ENCODE measurements around the gene PANK3.

The PANK3 gene

GRCh38 chr5:168608821-168609220, 29.7 kb upstream of the PANK3 start:
- Histone ChIP-seq H3K36me3 (ENCODE audit: control insufficient read depth in 2 of 2, insufficient read depth in 2 of 2, low read length in 2 of 2) (no peaks in the 10 kb centered on the region), H3K9me3 (ENCODE audit: control insufficient read depth in 2 of 2, low read length in 2 of 2) (no peaks in the 10 kb centered on the region), H3K9ac (ENCODE audit: low read length in 2 of 2) (no peak overlapping the region), H3K27me3 (ENCODE audit: control insufficient read depth in 1 of 2, insufficient read depth in 2 of 2, low read length in 2 of 2) (peaks cover 0 to 2% of the 10 kb centered on the region in 2 donors), H3K4me1 (ENCODE audit: control insufficient read depth, insufficient read depth, low read length) (no peaks in the 10 kb centered on the region), H3K4me3 (ENCODE audit: low read length in 2 of 2) (no peak overlapping the region), H3K27ac (ENCODE audit: low read length) (no peak overlapping the region)

GRCh38 chr5:168608386-168608785, 29.2 kb upstream of the PANK3 start:
- Histone ChIP-seq H3K9me3 (ENCODE audit: control insufficient read depth in 2 of 2, low read length in 2 of 2) (no peaks in the 10 kb centered on the region), H3K4me3 (ENCODE audit: low read length in 2 of 2) (no peak overlapping the region), H3K9ac (ENCODE audit: low read length in 2 of 2) (no peak overlapping the region)

GRCh38 chr5:168607946-168608345, 28.8 kb upstream of the PANK3 start:
- Histone ChIP-seq H3K4me1 (ENCODE audit: control insufficient read depth, insufficient read depth, low read length) (no peaks in the 10 kb centered on the region), H3K27me3 (ENCODE audit: control insufficient read depth in 1 of 2, insufficient read depth in 2 of 2, low read length in 2 of 2) (peaks cover 0 to 2% of the 10 kb centered on the region in 2 donors), H3K27ac (ENCODE audit: low read length) (no peak overlapping the region), H3K9me3 (ENCODE audit: control insufficient read depth in 2 of 2, low read length in 2 of 2) (no peaks in the 10 kb centered on the region), H3K36me3 (ENCODE audit: control insufficient read depth in 2 of 2, insufficient read depth in 2 of 2, low read length in 2 of 2) (no peaks in the 10 kb centered on the region), H3K9ac (ENCODE audit: low read length in 2 of 2) (no peak overlapping the region), H3K4me3 (ENCODE audit: low read length in 2 of 2) (no peak overlapping the region)

More at GRCh38 chr5:168608386-168608785, 29.2 kb upstream of the PANK3 start:
- Histone ChIP-seq H3K36me3 (ENCODE audit: control insufficient read depth in 2 of 2, insufficient read depth in 2 of 2, low read length in 2 of 2) (no peaks in the 10 kb centered on the region), H3K4me1 (ENCODE audit: control insufficient read depth, insufficient read depth, low read length) (no peaks in the 10 kb centered on the region), H3K27me3 (ENCODE audit: control insufficient read depth in 1 of 2, insufficient read depth in 2 of 2, low read length in 2 of 2) (peaks cover 0 to 2% of the 10 kb centered on the region in 2 donors), H3K27ac (ENCODE audit: low read length) (no peak overlapping the region)

- H3K9ac ChIP-seq (ENCODE audit: low read length in 2 of 2), result no peak overlapping the region
- no peaks in the 10 kb centered on the region for H3K9me3 ChIP-seq (ENCODE audit: control insufficient read depth in 2 of 2, low read length in 2 of 2)
- H3K36me3 ChIP-seq (ENCODE audit: control insufficient read depth in 2 of 2, insufficient read depth in 2 of 2, low read length in 2 of 2), result no peaks in the 10 kb centered on the region
- H3K27me3 ChIP-seq (ENCODE audit: control insufficient read depth in 1 of 2, insufficient read depth in 2 of 2, low read length in 2 of 2), result peaks cover 0 to 2% of the 10 kb centered on the region in 2 donors
- H3K27ac ChIP-seq (ENCODE audit: low read length), result no peak overlapping the region
- no peaks in the 10 kb centered on the region for H3K4me1 ChIP-seq (ENCODE audit: control insufficient read depth, insufficient read depth, low read length)
- H3K4me3 ChIP-seq (ENCODE audit: low read length in 2 of 2), result no peak overlapping the region
Observed at GRCh38 chr5:168606562-168606961, 27.4 kb upstream of the PANK3 start.

- Histone ChIP-seq H3K36me3 (ENCODE audit: control insufficient read depth in 2 of 2, insufficient read depth in 2 of 2, low read length in 2 of 2) (no peaks in the 10 kb centered on the region), H3K27ac (ENCODE audit: low read length) (no peak overlapping the region), H3K9ac (ENCODE audit: low read length in 2 of 2) (no peak overlapping the region), H3K9me3 (ENCODE audit: control insufficient read depth in 2 of 2, low read length in 2 of 2) (no peaks in the 10 kb centered on the region), H3K4me1 (ENCODE audit: control insufficient read depth, insufficient read depth, low read length) (no peaks in the 10 kb centered on the region), H3K27me3 (ENCODE audit: control insufficient read depth in 1 of 2, insufficient read depth in 2 of 2, low read length in 2 of 2) (peaks cover 0 to 2% of the 10 kb centered on the region in 2 donors), H3K4me3 (ENCODE audit: low read length in 2 of 2) (no peak overlapping the region)
Observed at GRCh38 chr5:168604436-168604835, 25.3 kb upstream of the PANK3 start.

GRCh38 chr5:168603746-168604145, 24.6 kb upstream of the PANK3 start:
- Histone ChIP-seq H3K9me3 (ENCODE audit: control insufficient read depth in 2 of 2, low read length in 2 of 2) (no peaks in the 10 kb centered on the region), H3K4me1 (ENCODE audit: control insufficient read depth, insufficient read depth, low read length) (no peaks in the 10 kb centered on the region), H3K4me3 (ENCODE audit: low read length in 2 of 2) (no peak overlapping the region), H3K27ac (ENCODE audit: low read length) (no peak overlapping the region), H3K9ac (ENCODE audit: low read length in 2 of 2) (no peak overlapping the region), H3K36me3 (ENCODE audit: control insufficient read depth in 2 of 2, insufficient read depth in 2 of 2, low read length in 2 of 2) (no peaks in the 10 kb centered on the region), H3K27me3 (ENCODE audit: control insufficient read depth in 1 of 2, insufficient read depth in 2 of 2, low read length in 2 of 2) (peaks cover 0 to 2% of the 10 kb centered on the region in 2 donors)

DNA sequence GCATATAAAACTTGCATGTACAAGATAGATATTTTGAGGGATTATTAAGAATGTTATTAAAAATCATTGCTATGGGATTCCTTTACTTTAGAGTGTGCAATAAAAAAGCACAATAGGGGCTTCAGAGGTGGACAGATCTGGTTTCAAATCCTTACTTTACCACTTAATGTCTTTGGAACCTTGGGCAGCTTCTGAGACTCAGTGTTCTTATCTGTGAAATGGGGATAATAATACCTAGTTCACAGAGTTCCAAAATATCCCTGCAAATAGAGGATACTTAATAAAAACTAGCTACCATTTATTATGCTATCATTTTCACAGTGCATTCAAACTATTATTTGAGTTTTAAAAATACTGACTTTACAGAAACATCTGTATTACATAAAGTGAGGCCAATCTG, 23.3 kb upstream of the PANK3 start:
- H3K9me3 ChIP-seq (ENCODE audit: control insufficient read depth in 2 of 2, low read length in 2 of 2), result no peaks in the 10 kb centered on the region
- H3K27me3 ChIP-seq (ENCODE audit: control insufficient read depth in 1 of 2, insufficient read depth in 2 of 2, low read length in 2 of 2), result peaks cover 0 to 2% of the 10 kb centered on the region in 2 donors
- no peak overlapping the region for H3K4me3 ChIP-seq (ENCODE audit: low read length in 2 of 2)
- no peaks in the 10 kb centered on the region for H3K4me1 ChIP-seq (ENCODE audit: control insufficient read depth, insufficient read depth, low read length)
- no peak overlapping the region for H3K9ac ChIP-seq (ENCODE audit: low read length in 2 of 2)
- H3K27ac ChIP-seq (ENCODE audit: low read length), result no peak overlapping the region
- no peaks in the 10 kb centered on the region for H3K36me3 ChIP-seq (ENCODE audit: control insufficient read depth in 2 of 2, insufficient read depth in 2 of 2, low read length in 2 of 2)

GRCh38 chr5:168601972-168602371, 22.8 kb upstream of the PANK3 start:
- no peak overlapping the region for H3K27ac ChIP-seq (ENCODE audit: low read length)
- H3K4me1 ChIP-seq (ENCODE audit: control insufficient read depth, insufficient read depth, low read length), result no peaks in the 10 kb centered on the region
- no peak overlapping the region for H3K4me3 ChIP-seq (ENCODE audit: low read length in 2 of 2)
- H3K36me3 ChIP-seq (ENCODE audit: control insufficient read depth in 2 of 2, insufficient read depth in 2 of 2, low read length in 2 of 2), result no peaks in the 10 kb centered on the region
- no peaks in the 10 kb centered on the region for H3K9me3 ChIP-seq (ENCODE audit: control insufficient read depth in 2 of 2, low read length in 2 of 2)
- H3K27me3 ChIP-seq (ENCODE audit: control insufficient read depth in 1 of 2, insufficient read depth in 2 of 2, low read length in 2 of 2), result peaks cover 0 to 2% of the 10 kb centered on the region in 2 donors
- H3K9ac ChIP-seq (ENCODE audit: low read length in 2 of 2), result no peak overlapping the region

- no peaks in the 10 kb centered on the region for H3K4me1 ChIP-seq (ENCODE audit: control insufficient read depth, insufficient read depth, low read length)
- no peaks in the 10 kb centered on the region for H3K36me3 ChIP-seq (ENCODE audit: control insufficient read depth in 2 of 2, insufficient read depth in 2 of 2, low read length in 2 of 2)
- no peak overlapping the region for H3K4me3 ChIP-seq (ENCODE audit: low read length in 2 of 2)
- H3K27me3 ChIP-seq (ENCODE audit: control insufficient read depth in 1 of 2, insufficient read depth in 2 of 2, low read length in 2 of 2), result no peaks in the 10 kb centered on the region
- no peak overlapping the region for H3K9ac ChIP-seq (ENCODE audit: low read length in 2 of 2)
- no peaks in the 10 kb centered on the region for H3K9me3 ChIP-seq (ENCODE audit: control insufficient read depth in 2 of 2, low read length in 2 of 2)
- no peak overlapping the region for H3K27ac ChIP-seq (ENCODE audit: low read length)
Observed at GRCh38 chr5:168600409-168600808, 21.2 kb upstream of the PANK3 start.

GRCh38 chr5:168599826-168600225, 20.7 kb upstream of the PANK3 start:
- H3K36me3 ChIP-seq (ENCODE audit: control insufficient read depth in 2 of 2, insufficient read depth in 2 of 2, low read length in 2 of 2), result no peaks in the 10 kb centered on the region
- H3K9ac ChIP-seq (ENCODE audit: low read length in 2 of 2), result no peak overlapping the region
- H3K27me3 ChIP-seq (ENCODE audit: control insufficient read depth in 1 of 2, insufficient read depth in 2 of 2, low read length in 2 of 2), result no peaks in the 10 kb centered on the region
- H3K4me1 ChIP-seq (ENCODE audit: control insufficient read depth, insufficient read depth, low read length), result no peaks in the 10 kb centered on the region
- H3K9me3 ChIP-seq (ENCODE audit: control insufficient read depth in 2 of 2, low read length in 2 of 2), result no peaks in the 10 kb centered on the region
- H3K4me3 ChIP-seq (ENCODE audit: low read length in 2 of 2), result no peak overlapping the region
- H3K27ac ChIP-seq (ENCODE audit: low read length), result no peak overlapping the region

DNA sequence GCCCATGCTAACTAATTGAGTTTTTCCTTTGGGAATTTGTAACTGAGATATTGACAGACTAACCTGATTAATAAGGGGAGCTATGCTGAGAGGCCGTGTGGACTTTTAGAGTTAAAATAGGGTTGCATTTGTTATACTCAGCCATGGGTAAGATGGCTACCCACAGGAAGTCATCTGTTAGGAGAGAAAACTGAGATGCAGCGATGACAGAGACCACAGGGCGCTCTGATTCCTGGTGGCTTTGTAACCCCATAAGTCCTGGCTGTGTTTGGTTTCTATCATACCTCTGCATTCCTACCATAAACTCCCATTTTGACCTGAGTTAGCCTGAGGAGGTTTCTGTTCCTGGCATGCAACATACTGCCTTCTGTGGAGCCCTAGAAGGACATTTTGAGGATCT, 19.5 kb upstream of the PANK3 start:
- Histone ChIP-seq H3K4me1 (ENCODE audit: control insufficient read depth, insufficient read depth, low read length) (no peaks in the 10 kb centered on the region), H3K27ac (ENCODE audit: low read length) (no peak overlapping the region), H3K9ac (ENCODE audit: low read length in 2 of 2) (no peak overlapping the region), H3K36me3 (ENCODE audit: control insufficient read depth in 2 of 2, insufficient read depth in 2 of 2, low read length in 2 of 2) (no peaks in the 10 kb centered on the region), H3K9me3 (ENCODE audit: control insufficient read depth in 2 of 2, low read length in 2 of 2) (no peaks in the 10 kb centered on the region), H3K27me3 (ENCODE audit: control insufficient read depth in 1 of 2, insufficient read depth in 2 of 2, low read length in 2 of 2) (no peaks in the 10 kb centered on the region), H3K4me3 (ENCODE audit: low read length in 2 of 2) (no peak overlapping the region)

All from stomach smooth muscle (tissue), 2 donors.